Limb (tissue), 2 donors: ENCODE results near the gene OTOS.

Experiments used
- DNase-seq, 2 donors: peaks; one replicate each; pipeline ENCODE4 v3.0.0-alpha.2; 2016; ENCODE audit errors: extremely low spot score in 2 of 2

Gene OTOS

GRCh38 chr2:240153418-240153817 is 13.0 kb upstream of the OTOS start:
- DNase-seq: no peak

- DNase-seq: no peak
Measured at GRCh38 chr2:240151477-240152031, 11.1 kb upstream of the OTOS start.

- peak in 1 of 2 donors; percentile 70 for DNase-seq
Measured at GRCh38 chr2:240149943-240150784, 9.7 kb upstream of the OTOS start.

- no peak for DNase-seq
Measured at GRCh38 chr2:240147911-240148587, 7.6 kb upstream of the OTOS start.

- no peak for DNase-seq
Measured at GRCh38 chr2:240147382-240147781, 6.9 kb upstream of the OTOS start.

- DNase-seq: no peak
Measured at GRCh38 chr2:240146627-240147278, 6.3 kb upstream of the OTOS start.

- DNase-seq: peak in 1 of 2 donors; percentile 71
Measured at GRCh38 chr2:240146141-240146561, 5.7 kb upstream of the OTOS start.

- DNase-seq: no peak
Measured at GRCh38 chr2:240145461-240145860, 5.0 kb upstream of the OTOS start.

- no peak for DNase-seq
Measured at GRCh38 chr2:240144649-240145261, 4.3 kb upstream of the OTOS start.

GRCh38 chr2:240143801-240144648 is 3.6 kb upstream of the OTOS start:
- DNase-seq: peak; percentile 56 to 91

- no peak for DNase-seq
Measured at GRCh38 chr2:240143276-240143675, 2.8 kb upstream of the OTOS start.

- DNase-seq: no peak
Measured at GRCh38 chr2:240142859-240143258, 2.4 kb upstream of the OTOS start.

- no peak for DNase-seq
Measured at GRCh38 chr2:240142256-240142775, 1.9 kb upstream of the OTOS start.

GRCh38 chr2:240141736-240142135 is 1.3 kb upstream of the OTOS start:
- no peak for DNase-seq

- peak in 1 of 2 donors; percentile 23 for DNase-seq
Measured at GRCh38 chr2:240140920-240141319, 462 bp upstream of the OTOS start.

GRCh38 chr2:240139666-240140393 is 628 bp downstream of the OTOS start:
- no peak for DNase-seq

- DNase-seq: no peak
Measured at GRCh38 chr2:240139011-240139441, 1.4 kb downstream of the OTOS start.

- DNase-seq: no peak
Measured at GRCh38 chr2:240138254-240138984, 2.0 kb downstream of the OTOS start.
